KG1 (cell line): ENCODE measurements around the gene KIF16B.
A peak's percentile ranks its signal among the peaks of the same experiment; 100 is the strongest.

Source experiments
- DNase-seq: peaks from one replicate; lab custom pipeline; 2025; lab: John Stamatoyannopoulos, UW

The KIF16B gene

GRCh38 chr20:16434062-16434664 is 139.1 kb downstream of the KIF16B start:
- DNase-seq: peak; percentile 10

- no peak for DNase-seq
These were observed 140.0 kb downstream of the KIF16B start for GRCh38 chr20:16433293-16433580.

GRCh38 chr20:16432466-16433292 is 140.6 kb downstream of the KIF16B start:
- DNase-seq: no peak

- no peak for DNase-seq
These were observed 145.1 kb downstream of the KIF16B start for GRCh38 chr20:16428112-16428511.

GRCh38 chr20:16427571-16427970 is 145.7 kb downstream of the KIF16B start:
- no peak for DNase-seq

- no peak for DNase-seq
These were observed 148.5 kb downstream of the KIF16B start for GRCh38 chr20:16424780-16425179.

GRCh38 chr20:16423311-16424212 is 149.7 kb downstream of the KIF16B start:
- no peak for DNase-seq

GRCh38 chr20:16419138-16419715 is 154.0 kb downstream of the KIF16B start:
- DNase-seq: no peak

GRCh38 chr20:16418616-16419015 is 154.6 kb downstream of the KIF16B start:
- DNase-seq: no peak

- no peak for DNase-seq
These were observed 156.2 kb downstream of the KIF16B start for GRCh38 chr20:16417001-16417400.

GRCh38 chr20:16415071-16416053 is 157.9 kb downstream of the KIF16B start:
- no peak for DNase-seq

- no peak for DNase-seq
These were observed 160.3 kb downstream of the KIF16B start for GRCh38 chr20:16412906-16413305.

- no peak for DNase-seq
These were observed 161.9 kb downstream of the KIF16B start for GRCh38 chr20:16411361-16411760.

- DNase-seq: no peak
These were observed 162.6 kb downstream of the KIF16B start for GRCh38 chr20:16410626-16411025.

- no peak for DNase-seq
These were observed 164.3 kb downstream of the KIF16B start for GRCh38 chr20:16408981-16409380.

- DNase-seq: no peak
These were observed 165.8 kb downstream of the KIF16B start for GRCh38 chr20:16407251-16408067.

GRCh38 chr20:16405254-16405653 is 168.0 kb downstream of the KIF16B start:
- DNase-seq: no peak

GRCh38 chr20:16404640-16405039 is 168.6 kb downstream of the KIF16B start:
- DNase-seq: no peak

GRCh38 chr20:16404171-16404570 is 169.1 kb downstream of the KIF16B start:
- no peak for DNase-seq

- DNase-seq: no peak
These were observed 173.0 kb downstream of the KIF16B start for GRCh38 chr20:16400234-16400633.
